Measurements from ENCODE around the gene SLC43A3. TPM values are rescaled to one million over a fixed set of nuclear protein-coding genes. Genes with fewer than 3 reads are reported as not detected.

The SLC43A3 gene
- total and polyA plus RNA-seq, 9 of the 15 experiments (the other 6 are each of a cell fraction or from before 2014, with no cell fraction given) = 63.7 to 281 (median 139) TPM

GRCh38 chr11:57468276-57468675 lies 41.4 kb upstream of the SLC43A3 start:
- H4K20me1 ChIP-seq (replicated peaks; ENCODE audit: control insufficient read depth, insufficient read depth, low read length) = no peaks in the 10 kb centered on the region; the same call in 1 of the 2 replicates
- no peaks in the 10 kb centered on the region for H3K9me3 ChIP-seq (replicated peaks; ENCODE audit: control insufficient read depth, insufficient read depth, low read depth, low read length)
- peaks cover 3% of the 10 kb centered on the region; the same call in 1 of the 3 replicates for H3K36me3 ChIP-seq (ENCODE audit: control insufficient read depth, insufficient read depth, low read length)
- ChIA-PET CTCF (ENCODE audit: low intra/inter-chr PET ratio) (no interaction called here), POLR2A (no interaction called here)
- no peak overlapping the region for H3K27ac ChIP-seq (ENCODE audit: extremely low read depth, low read depth, low read length)
- no peak overlapping the region for H3K9ac ChIP-seq (ENCODE audit: insufficient read depth in 1 of 2, low read depth in 2 of 2, low read length in 2 of 2)
- WGBS (ENCODE audit: insufficient coverage, low coverage, missing lambda C conversion rate) = 34% methylated on average over 4 of the region's 4 CpGs
- H3K4me1 ChIP-seq (replicated peaks in 1 of 2; ENCODE audit: control insufficient read depth in 2 of 2, insufficient read depth in 2 of 2, low read length in 2 of 2) = peaks cover 7 to 19% of the 10 kb centered on the region in 2 experiments; a peak in 3 of 5 replicates
- ATAC-seq (no peak), FAIRE-seq (no peak), DNase-seq (ENCODE audit: extremely low read depth in 1 of 4, low spot score in 3 of 4) (no peak)
- no peak overlapping the region for H2AFZ ChIP-seq (ENCODE audit: low read depth, low read length)
- no peak overlapping the region for H3K4me2 ChIP-seq (ENCODE audit: insufficient read depth, low read length)
- in situ Hi-C loops (cut with MboI) (no loop called here), intact Hi-C loops (cut with micrococcal nuclease) (no loop called here)
- H3K4me3 ChIP-seq = no peak overlapping the region
- no TSS peak for BruUV-seq (replicated peaks)
- no peaks in the 10 kb centered on the region for H3K79me2 ChIP-seq (ENCODE audit: control insufficient read depth, insufficient read depth, low read length)
- H3K27me3 ChIP-seq (ENCODE audit: control insufficient read depth in 2 of 2, insufficient read depth in 2 of 2, low read length in 2 of 2) = no peaks in the 10 kb centered on the region
- no peaks in the 10 kb centered on the region for H3K9me1 ChIP-seq (ENCODE audit: control insufficient read depth, insufficient read depth, low read length)
- TF ChIP-seq POLR2AphosphoS5 (IDR thresholded peaks at IDR 0.05; ENCODE audit: control insufficient read depth, insufficient read depth, low read depth, low read length) (no peak), BCLAF1 (IDR thresholded peaks at IDR 0.05; ENCODE audit: borderline replicate concordance in 1 of 2, control insufficient read depth in 1 of 2, low read depth in 2 of 2, low read length in 1 of 2) (no peak), ZNF696 (CRISPR knock-in tag; conservative IDR thresholded peaks at IDR 0.05) (no peak), NEUROD1 (IDR thresholded peaks at IDR 0.05; ENCODE audit: borderline replicate concordance, low read depth, low read length, partially characterized antibody) (no peak), POLR2A (conservative IDR thresholded peaks at IDR 0.05) (peak; percentile 23; the same call in 1 of the 2 replicates), YY1 (IDR thresholded peaks at IDR 0.05; ENCODE audit: borderline replicate concordance in 1 of 3, control insufficient read depth in 1 of 3, extremely low read depth in 1 of 3, insufficient read depth in 3 of 3, insufficient read length in 1 of 3, insufficient replicate concordance in 2 of 3, low read depth in 1 of 3, low read length in 2 of 3) (no peak), EGR1 (conservative IDR thresholded peaks at IDR 0.05) (0 out of 2 replicates have a peak, but pooled peaks have one; percentile 15), RAD51 (IDR thresholded peaks at IDR 0.05; ENCODE audit: borderline replicate concordance, low read depth) (no peak), CHD1 (IDR thresholded peaks at IDR 0.05; ENCODE audit: low read length) (no peak), ZC3H8 (IDR thresholded peaks at IDR 0.05) (no peak), ZKSCAN1 (IDR thresholded peaks at IDR 0.05; ENCODE audit: low read depth, low read length) (no peak), ZNF384 (IDR thresholded peaks at IDR 0.05; ENCODE audit: low read depth, low read length) (no peak), MYBL2 (IDR thresholded peaks at IDR 0.05; ENCODE audit: low read depth) (no peak), MYBL2 (CRISPR knock-in tag; IDR thresholded peaks at IDR 0.05; ENCODE audit: borderline replicate concordance) (no peak), FOXP4 (CRISPR knock-in tag; IDR thresholded peaks at IDR 0.05; ENCODE audit: borderline replicate concordance) (no peak), KAT2B (IDR thresholded peaks at IDR 0.05; ENCODE audit: low read depth, low read length) (no peak)
- TF ChIP-seq, protein P1, sequence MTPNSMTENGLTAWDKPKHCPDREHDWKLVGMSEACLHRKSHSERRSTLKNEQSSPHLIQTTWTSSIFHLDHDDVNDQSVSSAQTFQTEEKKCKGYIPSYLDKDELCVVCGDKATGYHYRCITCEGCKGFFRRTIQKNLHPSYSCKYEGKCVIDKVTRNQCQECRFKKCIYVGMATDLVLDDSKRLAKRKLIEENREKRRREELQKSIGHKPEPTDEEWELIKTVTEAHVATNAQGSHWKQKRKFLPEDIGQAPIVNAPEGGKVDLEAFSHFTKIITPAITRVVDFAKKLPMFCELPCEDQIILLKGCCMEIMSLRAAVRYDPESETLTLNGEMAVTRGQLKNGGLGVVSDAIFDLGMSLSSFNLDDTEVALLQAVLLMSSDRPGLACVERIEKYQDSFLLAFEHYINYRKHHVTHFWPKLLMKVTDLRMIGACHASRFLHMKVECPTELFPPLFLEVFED (CRISPR knock-in tag; conservative IDR thresholded peaks at IDR 0.05) = peak; percentile 73; the same call in 1 of the 2 replicates

All from K562 (cell line).